ENCODE results near the gene CTDSP1. TPM values are rescaled to one million over a fixed set of nuclear protein-coding genes. Genes with fewer than 3 reads are reported as not detected.

The CTDSP1 gene
- total and polyA plus RNA-seq, 8 donors, result 122 to 160 (median 146) TPM

DNA sequence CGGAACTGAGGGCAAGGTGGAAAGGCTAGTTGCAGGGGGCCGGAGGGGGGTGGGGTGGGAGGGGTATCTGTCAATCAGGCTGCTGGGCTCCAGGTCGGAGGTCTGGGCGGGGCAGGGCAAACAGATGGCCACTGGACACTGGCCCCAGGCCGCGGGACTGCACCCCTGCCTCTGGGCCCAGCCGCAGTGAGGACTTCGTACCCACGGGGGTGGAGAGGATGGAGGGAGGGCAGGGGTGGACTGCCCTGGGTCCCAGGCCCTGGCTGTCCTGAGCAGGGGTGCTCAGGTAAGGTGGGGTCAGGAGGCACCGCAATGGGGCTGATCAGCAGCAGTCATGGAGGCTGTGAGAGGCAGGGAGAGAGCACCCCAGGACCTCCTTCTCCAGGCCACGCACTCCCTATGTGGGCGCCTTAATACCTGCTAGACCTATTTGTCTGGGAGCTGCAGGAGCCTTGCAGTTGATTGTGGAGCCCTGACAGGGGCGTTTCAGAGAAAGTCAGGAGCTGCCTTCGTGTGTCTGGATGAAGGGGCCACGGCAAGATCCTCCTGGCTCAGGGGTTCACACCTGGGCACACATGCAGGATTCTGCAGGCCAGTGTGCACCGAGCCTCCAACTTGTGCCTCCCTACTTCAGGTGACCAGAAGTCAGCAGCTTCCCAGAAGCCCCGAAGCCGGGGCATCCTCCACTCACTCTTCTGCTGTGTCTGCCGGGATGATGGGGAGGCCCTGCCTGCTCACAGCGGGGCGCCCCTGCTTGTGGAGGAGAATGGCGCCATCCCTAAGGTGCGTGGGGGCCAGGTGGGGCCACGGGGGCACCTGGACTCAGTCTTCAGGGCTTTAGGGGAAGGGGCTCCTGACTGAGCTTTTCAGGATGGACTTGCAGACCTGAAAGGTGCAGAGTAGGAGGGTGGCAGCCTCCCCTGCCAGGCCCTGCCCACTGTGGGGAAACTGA lies 1.5 kb downstream of the CTDSP1 start:
- Histone ChIP-seq H3K4me3 (peak overlapping the region; percentile 98), H3K27me3 (no peaks in the 10 kb centered on the region), H3K4me1 (peaks cover 33 to 80% of the 10 kb centered on the region in 2 donors), H3K9me3 (no peaks in the 10 kb centered on the region), H3K36me3 (peaks cover 0 to 43% of the 10 kb centered on the region in 2 donors), H3K27ac (peak overlapping the region; percentile 99)
- DNase-seq (peak in 2 of 4 donors; percentile 43 to 87), ATAC-seq (no peak)
- intact Hi-C loops (cut with DNase I), result no loop called here
- TF ChIP-seq, protein P1, sequence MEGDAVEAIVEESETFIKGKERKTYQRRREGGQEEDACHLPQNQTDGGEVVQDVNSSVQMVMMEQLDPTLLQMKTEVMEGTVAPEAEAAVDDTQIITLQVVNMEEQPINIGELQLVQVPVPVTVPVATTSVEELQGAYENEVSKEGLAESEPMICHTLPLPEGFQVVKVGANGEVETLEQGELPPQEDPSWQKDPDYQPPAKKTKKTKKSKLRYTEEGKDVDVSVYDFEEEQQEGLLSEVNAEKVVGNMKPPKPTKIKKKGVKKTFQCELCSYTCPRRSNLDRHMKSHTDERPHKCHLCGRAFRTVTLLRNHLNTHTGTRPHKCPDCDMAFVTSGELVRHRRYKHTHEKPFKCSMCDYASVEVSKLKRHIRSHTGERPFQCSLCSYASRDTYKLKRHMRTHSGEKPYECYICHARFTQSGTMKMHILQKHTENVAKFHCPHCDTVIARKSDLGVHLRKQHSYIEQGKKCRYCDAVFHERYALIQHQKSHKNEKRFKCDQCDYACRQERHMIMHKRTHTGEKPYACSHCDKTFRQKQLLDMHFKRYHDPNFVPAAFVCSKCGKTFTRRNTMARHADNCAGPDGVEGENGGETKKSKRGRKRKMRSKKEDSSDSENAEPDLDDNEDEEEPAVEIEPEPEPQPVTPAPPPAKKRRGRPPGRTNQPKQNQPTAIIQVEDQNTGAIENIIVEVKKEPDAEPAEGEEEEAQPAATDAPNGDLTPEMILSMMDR (IDR thresholded peaks at IDR 0.05), result no peak

DNA sequence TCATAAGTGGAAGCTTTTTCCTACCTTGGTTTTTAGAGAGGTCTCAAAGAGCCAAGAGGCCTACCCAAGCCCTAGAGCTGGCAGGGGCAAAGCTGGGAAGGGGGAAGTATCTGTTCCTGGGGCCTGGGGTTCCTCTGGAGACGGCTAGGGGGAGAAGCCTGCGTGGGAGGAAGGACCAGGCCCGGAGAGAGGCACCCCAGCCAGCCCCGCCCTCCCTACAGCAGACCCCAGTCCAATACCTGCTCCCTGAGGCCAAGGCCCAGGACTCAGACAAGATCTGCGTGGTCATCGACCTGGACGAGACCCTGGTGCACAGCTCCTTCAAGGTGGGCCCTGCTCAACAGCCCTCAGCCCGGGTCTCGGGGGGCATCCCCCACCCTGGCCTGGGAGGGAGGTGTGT lies 2.2 kb downstream of the CTDSP1 start:
- peaks cover 33 to 78% of the 10 kb centered on the region in 2 donors for H3K4me1 ChIP-seq
- no peaks in the 10 kb centered on the region for H3K27me3 ChIP-seq
- peaks cover 0 to 43% of the 10 kb centered on the region in 2 donors for H3K36me3 ChIP-seq
- peak overlapping the region; percentile 98 for H3K4me3 ChIP-seq
- DNase-seq, result peak in 1 of 4 donors; percentile 37
- ATAC-seq, result no peak
- no peaks in the 10 kb centered on the region for H3K9me3 ChIP-seq
- TF ChIP-seq, protein P1 (IDR thresholded peaks at IDR 0.05), result no peak
- peak overlapping the region; percentile 99 for H3K27ac ChIP-seq
- intact Hi-C loops (cut with DNase I), result no loop called here

DNA sequence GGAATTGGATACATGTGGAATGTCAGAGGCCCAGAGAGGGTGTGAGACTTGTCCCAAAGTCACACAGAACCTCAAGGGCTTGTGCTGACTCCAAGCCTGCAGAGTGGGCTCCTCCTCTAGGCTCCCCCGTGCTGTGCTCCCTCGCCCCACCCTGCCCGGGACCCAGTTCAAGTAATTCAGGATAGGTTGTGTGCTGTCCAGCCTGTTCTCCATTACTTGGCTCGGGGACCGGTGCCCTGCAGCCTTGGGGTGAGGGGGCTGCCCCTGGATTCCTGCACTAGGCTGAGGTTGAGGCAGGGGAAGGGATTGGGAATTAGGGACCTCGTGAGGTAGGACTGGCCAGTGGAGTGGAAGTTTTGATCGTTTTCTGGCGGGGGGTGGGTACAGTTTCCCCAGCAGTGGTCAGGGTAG lies 2.8 kb downstream of the CTDSP1 start:
- Histone ChIP-seq H3K36me3 (peaks cover 0 to 43% of the 10 kb centered on the region in 2 donors), H3K4me1 (peaks cover 34 to 78% of the 10 kb centered on the region in 2 donors), H3K27me3 (no peaks in the 10 kb centered on the region), H3K4me3 (peak overlapping the region in 1 of 2 donors; percentile 98), H3K27ac (peak overlapping the region in 1 of 2 donors; percentile 99), H3K9me3 (no peaks in the 10 kb centered on the region)
- TF ChIP-seq, protein P1 (IDR thresholded peaks at IDR 0.05), result no peak
- intact Hi-C loops (cut with DNase I), result no loop called here
- no peak for DNase-seq
- no peak for ATAC-seq

DNA sequence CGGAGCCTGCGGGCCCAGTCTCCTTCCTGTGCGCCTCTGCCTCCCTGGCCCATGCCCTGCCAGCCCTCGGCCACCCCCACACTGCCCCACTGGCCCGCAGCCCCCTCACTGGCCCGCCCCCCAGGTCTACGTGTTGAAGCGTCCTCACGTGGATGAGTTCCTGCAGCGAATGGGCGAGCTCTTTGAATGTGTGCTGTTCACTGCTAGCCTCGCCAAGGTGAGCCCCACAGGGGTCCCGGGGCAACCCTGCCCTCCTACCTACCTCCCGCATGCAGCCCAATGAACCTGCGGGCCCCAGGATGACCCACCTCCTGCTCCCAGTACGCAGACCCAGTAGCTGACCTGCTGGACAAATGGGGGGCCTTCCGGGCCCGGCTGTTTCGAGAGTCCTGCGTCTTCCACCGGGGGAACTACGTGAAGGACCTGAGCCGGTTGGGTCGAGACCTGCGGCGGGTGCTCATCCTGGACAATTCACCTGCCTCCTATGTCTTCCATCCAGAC lies 3.3 kb downstream of the CTDSP1 start:
- no peak for DNase-seq
- no peak for ATAC-seq
- Histone ChIP-seq H3K36me3 (peaks cover 0 to 43% of the 10 kb centered on the region in 2 donors), H3K27me3 (no peaks in the 10 kb centered on the region), H3K4me1 (peaks cover 32 to 78% of the 10 kb centered on the region in 2 donors), H3K27ac (peak overlapping the region in 1 of 2 donors; percentile 99), H3K9me3 (no peaks in the 10 kb centered on the region), H3K4me3 (peak overlapping the region in 1 of 2 donors; percentile 98)
- intact Hi-C loops (cut with DNase I), result no loop called here
- TF ChIP-seq, protein P1 (IDR thresholded peaks at IDR 0.05), result no peak

DNA sequence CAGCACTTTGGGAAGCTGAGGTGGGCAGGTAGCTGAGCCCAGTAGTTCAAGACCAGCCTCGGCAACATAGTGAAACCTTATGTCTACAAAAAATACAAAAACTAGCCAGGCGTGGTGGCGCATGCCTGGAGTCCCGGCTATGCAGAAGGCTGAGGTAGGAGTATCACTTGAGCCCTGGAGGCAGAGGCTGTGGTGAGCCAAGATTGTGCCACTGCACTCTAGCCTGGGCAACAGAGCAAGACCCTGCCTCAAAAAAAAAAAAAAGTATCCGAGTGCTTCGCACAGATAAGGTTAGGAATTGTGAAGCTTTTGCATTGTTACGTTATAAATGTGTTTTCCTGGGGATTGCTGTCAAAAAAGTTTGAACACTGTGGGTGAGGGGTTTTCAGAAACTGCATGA lies 4.1 kb downstream of the CTDSP1 start:
- no peak overlapping the region for H3K4me3 ChIP-seq
- peaks cover 0 to 43% of the 10 kb centered on the region in 2 donors for H3K36me3 ChIP-seq
- no peaks in the 10 kb centered on the region for H3K9me3 ChIP-seq
- ATAC-seq, result no peak
- peaks cover 32 to 74% of the 10 kb centered on the region in 2 donors for H3K4me1 ChIP-seq
- intact Hi-C loops (cut with DNase I), result no loop called here
- H3K27ac ChIP-seq, result peak overlapping the region in 1 of 2 donors; percentile 93
- H3K27me3 ChIP-seq, result no peaks in the 10 kb centered on the region
- TF ChIP-seq, protein P1 (IDR thresholded peaks at IDR 0.05), result no peak
- DNase-seq, result no peak

Measured in left lung (tissue), 10 donors.